Raji (cell line): ENCODE data around the gene MYH15.

ENCODE experiments used
- POLR2A ChIP-seq: IDR thresholded peaks from 2 replicates; pipeline ENCODE4 v1.6.1; 2011; ENCODE audit warnings: low read depth, low read length, control low read depth; ENCODE audit not compliant: insufficient read depth

Gene MYH15

GRCh38 chr3:108510496-108510895 lies at the start of gene MYH15:
Gene MYH15, minus strand, starts transcription at chr3:108510596. Its CDS starts 66 bp downstream, at chr3:108510530.
- no peak for TF ChIP-seq POLR2A

DNA sequence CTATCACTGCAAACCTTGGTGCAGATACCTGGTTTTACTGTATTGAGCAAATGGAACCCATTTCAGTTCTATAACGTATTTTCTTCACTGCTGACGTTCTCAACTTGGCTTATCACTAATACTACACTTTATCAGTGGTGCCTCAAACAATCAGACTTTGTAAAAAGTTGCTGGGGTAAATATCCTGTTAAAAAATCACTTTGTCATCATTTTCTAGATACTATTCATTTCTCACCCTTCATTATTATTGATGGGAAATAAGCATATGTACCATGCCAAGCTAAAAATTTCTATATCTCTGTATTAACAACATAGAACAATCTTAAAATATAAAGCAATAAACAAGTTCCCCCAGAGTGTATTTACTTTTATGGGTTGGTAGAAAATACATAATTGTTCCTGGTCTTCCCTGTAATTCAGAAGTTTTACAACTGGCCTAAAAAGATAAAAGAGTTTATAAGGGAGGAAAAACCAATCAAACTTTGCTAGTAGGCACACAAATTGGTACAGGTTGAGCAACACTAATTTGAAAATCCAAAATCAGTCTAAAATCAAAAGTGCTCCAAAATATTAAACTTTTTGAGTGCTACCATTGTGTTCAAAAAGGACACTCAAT lies 45.7 kb upstream of the MYH15 start:
- no peak for TF ChIP-seq POLR2A

DNA sequence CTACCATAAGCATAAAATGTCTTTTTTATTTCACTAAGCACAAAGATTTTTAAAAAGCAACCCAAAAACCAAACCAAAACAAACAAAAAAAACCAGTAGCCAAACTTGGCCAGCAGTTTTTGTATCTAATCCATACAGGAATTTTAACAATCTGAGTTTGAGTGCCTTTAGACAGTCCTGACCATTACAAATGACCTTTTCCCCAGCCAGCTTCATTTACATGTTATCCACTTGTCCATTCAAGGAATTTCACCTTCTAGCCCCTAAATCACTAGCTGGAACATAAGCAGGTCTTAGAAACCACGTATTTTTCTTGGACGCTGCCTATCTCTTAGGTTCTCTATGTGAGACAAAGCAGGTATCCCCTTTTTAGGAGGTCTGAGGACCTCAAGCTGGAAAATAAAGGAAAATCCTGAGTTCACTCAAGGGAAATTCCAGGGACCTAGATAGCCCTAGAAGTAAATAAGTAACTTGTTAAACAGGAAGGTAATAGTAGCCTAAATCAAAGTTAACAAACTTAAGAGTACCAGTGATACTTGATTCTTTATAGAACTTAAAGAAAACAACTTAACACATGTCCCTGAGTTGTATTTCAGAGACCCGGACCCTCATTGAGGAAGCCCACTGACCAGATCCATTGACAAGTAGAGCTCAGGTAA lies 44.6 kb upstream of the MYH15 start:
- TF ChIP-seq POLR2A = no peak

- TF ChIP-seq POLR2A = no peak
Measured at GRCh38 chr3:108554229-108554628, 43.8 kb upstream of the MYH15 start.

GRCh38 chr3:108552267-108553159 lies 42.1 kb upstream of the MYH15 start:
- no peak for TF ChIP-seq POLR2A

DNA sequence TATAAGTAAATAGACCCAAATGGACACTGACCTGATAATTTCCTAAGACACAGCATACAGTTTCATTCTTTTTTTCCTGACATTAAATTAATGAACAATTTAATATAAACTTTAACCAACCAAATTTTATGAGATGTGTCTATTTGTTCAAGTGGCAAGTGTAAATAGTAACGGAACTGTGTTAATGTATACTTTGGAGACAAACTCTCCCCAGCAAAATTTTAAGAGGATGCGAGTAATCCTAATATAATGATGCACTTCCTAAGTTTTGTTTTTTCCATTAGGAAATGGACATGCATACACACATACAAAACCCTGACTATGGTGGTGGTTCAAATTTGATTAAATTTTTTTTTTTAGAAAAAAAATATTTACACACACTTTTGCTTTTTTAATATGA lies 38.5 kb upstream of the MYH15 start:
- no peak for TF ChIP-seq POLR2A

- no peak for TF ChIP-seq POLR2A
Measured at GRCh38 chr3:108548304-108548703, 37.9 kb upstream of the MYH15 start.

GRCh38 chr3:108546692-108547091 lies 36.3 kb upstream of the MYH15 start:
- TF ChIP-seq POLR2A = no peak

GRCh38 chr3:108546247-108546646 lies 35.9 kb upstream of the MYH15 start:
- no peak for TF ChIP-seq POLR2A

- no peak for TF ChIP-seq POLR2A
Measured at GRCh38 chr3:108538083-108538482, 27.7 kb upstream of the MYH15 start.

DNA sequence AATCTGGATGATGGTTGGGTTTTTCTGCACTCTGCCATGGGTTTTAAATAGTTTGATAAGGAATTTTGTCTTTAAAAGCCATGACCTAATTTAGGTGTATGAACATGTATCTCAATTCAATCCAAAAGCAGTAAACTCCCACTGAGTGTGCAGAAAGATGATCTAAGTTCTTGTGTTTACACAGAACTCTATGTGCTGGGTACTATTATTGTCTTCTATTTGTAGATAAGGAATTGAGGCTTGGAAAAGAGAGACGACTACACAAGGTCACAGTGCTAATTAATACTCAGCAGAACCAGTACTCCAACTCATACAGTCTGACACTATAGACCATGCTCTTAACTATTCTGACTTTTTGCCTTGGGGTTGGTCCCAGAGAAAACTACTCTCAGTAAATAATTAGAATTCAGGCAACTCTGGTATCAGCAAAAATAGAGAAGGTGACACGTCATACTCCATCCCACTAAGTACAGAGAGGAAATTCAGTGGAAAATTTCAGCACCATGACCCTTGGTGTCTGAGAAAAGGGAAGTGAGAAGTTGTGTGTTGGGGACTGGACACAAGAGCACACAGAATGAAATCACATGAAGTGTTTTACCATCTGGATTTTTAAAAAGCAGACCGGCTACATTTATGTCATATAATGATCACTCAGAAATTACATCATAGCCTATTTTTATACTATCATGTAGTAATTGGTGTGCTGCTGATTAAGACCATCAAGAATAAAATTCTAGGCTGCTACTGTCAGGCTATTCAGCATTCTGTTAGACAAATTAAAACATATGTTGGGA lies 18.3 kb upstream of the MYH15 start:
- TF ChIP-seq POLR2A = no peak

DNA sequence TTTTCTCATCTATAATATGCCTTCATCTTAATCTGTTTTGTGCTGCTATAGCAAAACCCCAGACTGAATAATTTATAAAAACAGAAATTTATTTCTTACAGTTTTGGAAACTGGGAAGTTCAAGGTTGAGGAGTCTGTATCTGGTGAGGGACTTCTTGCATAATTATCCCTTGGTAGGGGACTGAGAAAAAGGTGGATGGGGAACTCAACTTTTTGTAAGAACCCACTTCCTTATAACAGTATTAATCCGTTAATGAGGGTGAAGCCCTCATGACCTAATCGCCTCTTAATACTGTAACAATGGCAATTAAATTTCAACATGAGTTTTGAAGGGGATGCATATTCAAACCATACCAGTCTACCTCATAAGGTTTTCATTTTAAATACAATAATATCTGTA lies 17.4 kb upstream of the MYH15 start:
- TF ChIP-seq POLR2A = no peak

DNA sequence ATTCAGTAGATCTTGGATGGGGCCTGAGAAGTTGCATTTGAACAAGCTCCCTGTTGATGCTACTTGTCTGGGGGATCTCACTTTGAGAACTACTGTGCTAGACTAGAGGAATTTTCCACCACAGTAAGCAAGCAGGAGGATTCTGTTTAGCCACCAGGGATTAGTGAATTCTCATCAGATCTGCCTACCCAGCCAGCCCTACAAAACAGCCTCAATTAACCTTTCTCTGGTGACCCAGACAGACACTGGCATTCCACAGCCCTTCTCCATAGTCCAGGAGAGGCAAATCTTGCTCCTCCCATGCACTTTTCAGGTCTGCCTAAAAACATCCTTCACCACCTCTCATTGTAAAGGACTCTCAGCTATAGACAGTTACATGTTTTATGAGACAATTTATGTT lies 16.7 kb upstream of the MYH15 start:
- no peak for TF ChIP-seq POLR2A

DNA sequence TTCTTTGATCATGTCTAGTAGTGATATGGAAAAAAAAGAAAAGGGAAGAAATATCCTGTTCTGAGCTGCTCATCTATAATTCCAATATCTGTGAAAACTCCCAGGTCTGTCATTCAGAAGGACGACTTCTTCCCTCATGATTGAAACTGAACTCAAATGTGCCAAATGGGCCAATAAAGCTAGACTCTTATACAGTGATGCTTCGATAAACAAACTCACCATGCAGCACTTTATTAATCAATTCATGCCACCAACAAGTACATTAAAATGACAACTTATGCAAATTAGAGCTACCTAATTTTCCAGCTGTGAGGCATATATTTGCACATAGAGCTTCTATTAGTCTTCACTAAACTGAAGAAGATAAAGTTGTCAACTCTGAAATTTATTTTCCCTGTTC lies 15.6 kb upstream of the MYH15 start:
- TF ChIP-seq POLR2A = no peak

GRCh38 chr3:108525256-108525655 lies 14.9 kb upstream of the MYH15 start:
- no peak for TF ChIP-seq POLR2A
